HFFc6 (cell line): ENCODE results near the gene OSBPL10. TPM values are rescaled to one million over a fixed set of nuclear protein-coding genes. Genes with fewer than 3 reads are reported as not detected.

Experiments
- DNase-seq: peaks from one replicate; pipeline ENCODE4 v3.0.0-alpha.2; 2018
- H3K27ac Mint-ChIP-seq: 2 replicates; pipeline ENCODE4 v1.8.0; 2020; ENCODE audit warnings: mild to moderate bottlenecking, mixed read lengths
- H3K27me3 Mint-ChIP-seq: 2 replicates; pipeline ENCODE4 v1.8.0; 2021; ENCODE audit warnings: mild to moderate bottlenecking, moderate library complexity, mixed read lengths; ENCODE audit not compliant: insufficient read depth
- H3K36me3 Mint-ChIP-seq: 2 replicates; pipeline ENCODE4 v1.8.0; 2021; ENCODE audit warnings: low read depth, mixed read lengths
- H3K4me1 Mint-ChIP-seq: 2 replicates; pipeline ENCODE4 v1.8.0; 2020; ENCODE audit warnings: low read depth, mixed read lengths
- H3K4me3 Mint-ChIP-seq: 2 replicates; pipeline ENCODE4 v1.8.0; 2020; ENCODE audit warnings: mild to moderate bottlenecking, moderate library complexity, mixed read lengths
- H3K9me3 Mint-ChIP-seq: 2 replicates; pipeline ENCODE4 v1.8.0; 2020; ENCODE audit warnings: mild to moderate bottlenecking, mixed read lengths
- total RNA-seq, 6 experiments: library from RNA; stranded (reverse); fragmentation: NEBNext Ultra II Directional; extraction: Animal tissue kit (Norgen Biotek cat#: 25700); gene quantifications; 2 replicates in 1 of 6; 3 replicates in 5 of 6; pipeline ENCODE4 v1.2.3, GENCODE V29; 2021
- TF ChIP-seq, protein P1 (sequence below): fragments of 200-600 bp; sonication (generic); IDR thresholded peaks from 2 replicates; pipeline ENCODE4 v1.5.0; 2021; ENCODE audit warnings: antibody characterized with exemption, mild to moderate bottlenecking

The OSBPL10 gene
- total RNA-seq, 6 experiments from 2014 or later, result 7.3 to 8.9 (median 8.6) TPM

GRCh38 chr3:31793821-31794220, 187.2 kb downstream of the OSBPL10 start:
- H3K9me3 Mint-ChIP-seq, result no peaks in the 10 kb centered on the region
- DNase-seq, result no peak
- H3K4me3 Mint-ChIP-seq, result no peak overlapping the region
- no peaks in the 10 kb centered on the region for H3K4me1 Mint-ChIP-seq
- TF ChIP-seq, protein P1, sequence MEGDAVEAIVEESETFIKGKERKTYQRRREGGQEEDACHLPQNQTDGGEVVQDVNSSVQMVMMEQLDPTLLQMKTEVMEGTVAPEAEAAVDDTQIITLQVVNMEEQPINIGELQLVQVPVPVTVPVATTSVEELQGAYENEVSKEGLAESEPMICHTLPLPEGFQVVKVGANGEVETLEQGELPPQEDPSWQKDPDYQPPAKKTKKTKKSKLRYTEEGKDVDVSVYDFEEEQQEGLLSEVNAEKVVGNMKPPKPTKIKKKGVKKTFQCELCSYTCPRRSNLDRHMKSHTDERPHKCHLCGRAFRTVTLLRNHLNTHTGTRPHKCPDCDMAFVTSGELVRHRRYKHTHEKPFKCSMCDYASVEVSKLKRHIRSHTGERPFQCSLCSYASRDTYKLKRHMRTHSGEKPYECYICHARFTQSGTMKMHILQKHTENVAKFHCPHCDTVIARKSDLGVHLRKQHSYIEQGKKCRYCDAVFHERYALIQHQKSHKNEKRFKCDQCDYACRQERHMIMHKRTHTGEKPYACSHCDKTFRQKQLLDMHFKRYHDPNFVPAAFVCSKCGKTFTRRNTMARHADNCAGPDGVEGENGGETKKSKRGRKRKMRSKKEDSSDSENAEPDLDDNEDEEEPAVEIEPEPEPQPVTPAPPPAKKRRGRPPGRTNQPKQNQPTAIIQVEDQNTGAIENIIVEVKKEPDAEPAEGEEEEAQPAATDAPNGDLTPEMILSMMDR, result no peak
- no peak overlapping the region for H3K27ac Mint-ChIP-seq
- no peaks in the 10 kb centered on the region for H3K36me3 Mint-ChIP-seq
- H3K27me3 Mint-ChIP-seq, result peaks cover 3% of the 10 kb centered on the region; the same call in 1 of the 2 replicates

GRCh38 chr3:31791090-31791430, 190.0 kb downstream of the OSBPL10 start:
- Mint-ChIP-seq H3K36me3 (no peaks in the 10 kb centered on the region), H3K27ac (no peak overlapping the region), H3K9me3 (no peaks in the 10 kb centered on the region), H3K4me3 (no peak overlapping the region), H3K4me1 (peaks cover 4% of the 10 kb centered on the region; the same call in 1 of the 2 replicates), H3K27me3 (peaks cover 3% of the 10 kb centered on the region; the same call in 1 of the 2 replicates)
- DNase-seq, result no peak
- TF ChIP-seq, protein P1, result no peak

DNA sequence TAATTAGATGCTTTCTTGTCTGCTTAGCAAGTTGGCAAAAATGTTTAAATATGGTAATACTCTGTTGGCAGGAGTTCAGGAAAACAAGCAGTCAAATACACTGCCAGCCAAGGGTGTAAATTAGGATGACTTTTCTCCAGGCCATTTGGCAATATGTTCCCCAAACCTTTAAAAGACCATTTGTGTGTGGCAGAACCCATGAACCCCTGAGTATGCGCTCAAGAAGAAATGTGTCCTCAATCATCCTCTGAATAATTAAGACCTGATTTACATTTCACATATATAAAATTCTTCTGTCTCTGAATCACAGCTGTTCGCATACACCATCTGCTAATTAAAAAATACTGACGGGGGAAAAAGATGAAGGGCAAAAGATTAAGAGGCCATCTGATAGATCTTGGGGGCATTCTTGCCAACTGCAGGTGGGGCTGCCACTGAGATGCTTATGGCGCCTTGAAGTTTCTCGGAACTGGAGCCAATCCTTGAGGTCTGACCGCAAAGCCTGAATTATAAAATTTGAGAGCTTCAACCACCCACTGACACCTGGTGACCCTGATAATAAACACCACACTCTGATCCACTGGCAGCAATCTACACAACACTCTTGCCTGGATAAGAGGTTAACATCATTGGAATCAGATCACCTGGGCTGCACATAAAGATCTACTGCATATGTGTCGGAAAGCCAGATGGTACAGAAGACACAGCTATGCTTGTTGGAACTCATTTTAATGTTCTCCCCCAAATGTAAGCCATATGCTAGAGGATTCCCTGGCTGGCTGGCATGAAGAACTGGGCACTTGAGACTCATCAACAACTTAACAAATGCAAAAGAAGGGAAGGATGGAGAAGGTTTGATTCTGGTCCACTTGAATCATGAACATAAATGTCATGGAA, 190.6 kb downstream of the OSBPL10 start:
- no peaks in the 10 kb centered on the region for H3K9me3 Mint-ChIP-seq
- H3K27ac Mint-ChIP-seq, result no peak overlapping the region
- no peak for DNase-seq
- H3K36me3 Mint-ChIP-seq, result no peaks in the 10 kb centered on the region
- H3K4me3 Mint-ChIP-seq, result no peak overlapping the region
- TF ChIP-seq, protein P1, result no peak
- H3K4me1 Mint-ChIP-seq, result peaks cover 7% of the 10 kb centered on the region; the same call in 1 of the 2 replicates
- peaks cover 3% of the 10 kb centered on the region; the same call in 1 of the 2 replicates for H3K27me3 Mint-ChIP-seq

DNA sequence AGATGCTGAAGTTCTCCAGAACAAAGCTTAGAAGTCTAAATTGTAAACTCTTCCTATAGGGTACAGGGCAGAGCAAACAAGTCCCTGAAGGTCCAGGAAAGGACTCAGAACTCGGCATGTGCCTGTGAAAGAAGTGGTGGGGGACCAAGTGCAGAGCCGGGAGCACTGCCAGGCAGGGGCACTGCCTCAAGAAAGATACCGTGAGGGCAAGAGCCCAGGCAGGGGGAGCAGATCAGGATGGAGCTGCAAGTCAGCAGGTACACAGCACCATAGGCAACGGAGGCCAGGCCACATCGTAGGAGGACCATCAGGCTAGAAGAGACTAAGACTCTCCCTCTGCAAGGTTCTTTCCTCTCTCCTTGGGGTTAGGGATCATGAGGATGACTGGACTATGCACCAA, 191.6 kb downstream of the OSBPL10 start:
- no peak overlapping the region for H3K4me3 Mint-ChIP-seq
- peaks cover 3% of the 10 kb centered on the region; the same call in 1 of the 2 replicates for H3K27me3 Mint-ChIP-seq
- no peaks in the 10 kb centered on the region for H3K9me3 Mint-ChIP-seq
- peaks cover 7% of the 10 kb centered on the region; the same call in 1 of the 2 replicates for H3K4me1 Mint-ChIP-seq
- DNase-seq, result no peak
- H3K27ac Mint-ChIP-seq, result no peak overlapping the region
- TF ChIP-seq, protein P1, result no peak
- H3K36me3 Mint-ChIP-seq, result no peaks in the 10 kb centered on the region

DNA sequence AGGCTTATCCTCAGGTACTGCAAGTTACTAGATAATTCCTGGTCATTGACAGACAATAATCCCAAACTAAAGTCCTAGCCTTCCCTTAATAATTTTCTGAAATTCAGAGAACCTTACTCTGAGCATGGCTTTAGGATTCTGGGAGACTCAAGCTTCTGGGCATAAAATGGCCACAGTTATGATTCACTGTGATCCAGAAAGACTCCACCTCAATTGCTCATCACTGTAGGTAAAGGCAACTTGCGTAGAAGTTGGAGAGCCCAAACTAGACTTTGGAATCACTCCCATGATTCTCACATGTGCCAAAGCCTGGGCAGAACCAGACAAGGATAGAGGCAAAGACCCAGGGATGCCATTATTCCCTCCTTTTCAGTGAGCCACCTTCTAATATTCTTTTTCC, 195.3 kb downstream of the OSBPL10 start:
- Mint-ChIP-seq H3K4me3 (no peak overlapping the region), H3K9me3 (no peaks in the 10 kb centered on the region), H3K4me1 (peaks cover 16% of the 10 kb centered on the region), H3K27ac (no peak overlapping the region), H3K27me3 (no peaks in the 10 kb centered on the region; the same call in 1 of the 2 replicates), H3K36me3 (no peaks in the 10 kb centered on the region)
- no peak for DNase-seq
- TF ChIP-seq, protein P1, result no peak
